SU-DHL-6 (cell line): ENCODE results near the gene KIF18B.

Experiments used
- H2AFZ ChIP-seq: fragments of 200-600 bp; sonication (generic); 2 replicates; pipeline ENCODE4 v1.6.1; 2014; ENCODE audit warnings: low read depth, mild to moderate bottlenecking, moderate library complexity, mixed read lengths, antibody characterized with exemption, low read length; ENCODE audit not compliant: severe bottlenecking
- H3F3A ChIP-seq: fragments of 200-600 bp; shearing (Covaris generic); 2 replicates; pipeline ENCODE4 v1.6.0; 2016; ENCODE audit warnings: antibody characterized with exemption, mild to moderate bottlenecking; ENCODE audit not compliant: insufficient read depth
- H3K27ac ChIP-seq: fragments of 200-600 bp; sonication (generic); 2 replicates; pipeline ENCODE4 v1.5.1; 2016; ENCODE audit warnings: low read depth, mild to moderate bottlenecking, low read length, moderate library complexity, mixed read lengths
- H3K27me3 ChIP-seq: fragments of 200-600 bp; sonication (generic), shearing (Covaris generic); 2 replicates; pipeline ENCODE4 v1.6.0; 2014; ENCODE audit warnings: mild to moderate bottlenecking, low read length
- H3K36me3 ChIP-seq: fragments of 200-600 bp; sonication (generic); 2 replicates; pipeline ENCODE4 v1.6.1; 2014; ENCODE audit warnings: mild to moderate bottlenecking, low read length, mixed read lengths
- H3K4me2 ChIP-seq: fragments of 300-600, 200-600 bp; shearing (Covaris generic), sonication (generic); 2 replicates; pipeline ENCODE4 v1.6.0; 2014; ENCODE audit warnings: low read length, low read depth, mild to moderate bottlenecking; ENCODE audit not compliant: poor library complexity, severe bottlenecking
- H3K4me3 ChIP-seq: fragments of 200-600 bp; sonication (generic); 2 replicates; pipeline ENCODE4 v1.5.1; 2014; ENCODE audit warnings: antibody characterized with exemption, low read length, mild to moderate bottlenecking, mixed read lengths; ENCODE audit not compliant: insufficient read depth, poor library complexity, severe bottlenecking
- H3K79me2 ChIP-seq: fragments of 200-600 bp; sonication (generic); 2 replicates; pipeline ENCODE4 v1.6.1; 2014; ENCODE audit warnings: mild to moderate bottlenecking, low read length, moderate library complexity; ENCODE audit not compliant: insufficient read depth
- H3K9ac ChIP-seq: fragments of 200-600 bp; sonication (generic); 2 replicates; pipeline ENCODE4 v1.7.0; 2014; ENCODE audit warnings: mild to moderate bottlenecking, low read length
- H3K9me2 ChIP-seq: fragments of 200-600 bp; sonication (generic); replicated peaks from 2 replicates; pipeline ENCODE4 v1.6.1; 2014; ENCODE audit warnings: low read length; ENCODE audit not compliant: insufficient read depth
- H3K9me3 ChIP-seq: fragments of 200-600 bp; sonication (generic); 2 replicates; pipeline ENCODE4 v1.6.1; 2014; ENCODE audit warnings: low read length, mixed read lengths; ENCODE audit not compliant: insufficient read depth
- H4K20me1 ChIP-seq: fragments of 200-600 bp; sonication (generic); 2 replicates; pipeline ENCODE4 v1.6.1; 2014; ENCODE audit warnings: low read depth, mild to moderate bottlenecking, antibody characterized with exemption, low read length, moderate library complexity, mixed read lengths
- CTCF ChIP-seq: fragments of 200-600 bp; sonication (generic); IDR thresholded peaks from one replicate; pipeline ENCODE4 v1.5.1; 2017; ENCODE audit warnings: antibody characterized with exemption, mild to moderate bottlenecking, low read length, moderate library complexity; ENCODE audit not compliant: insufficient read depth, poor library complexity, severe bottlenecking
- EZH2phosphoT487 ChIP-seq: fragments of 200-600 bp; sonication (generic), shearing (Covaris generic); conservative IDR thresholded peaks from 2 replicates; pipeline ENCODE4 v1.6.1; 2018; ENCODE audit warnings: mild to moderate bottlenecking, antibody characterized with exemption, low read length, moderate library complexity, mixed read lengths

The KIF18B gene

DNA sequence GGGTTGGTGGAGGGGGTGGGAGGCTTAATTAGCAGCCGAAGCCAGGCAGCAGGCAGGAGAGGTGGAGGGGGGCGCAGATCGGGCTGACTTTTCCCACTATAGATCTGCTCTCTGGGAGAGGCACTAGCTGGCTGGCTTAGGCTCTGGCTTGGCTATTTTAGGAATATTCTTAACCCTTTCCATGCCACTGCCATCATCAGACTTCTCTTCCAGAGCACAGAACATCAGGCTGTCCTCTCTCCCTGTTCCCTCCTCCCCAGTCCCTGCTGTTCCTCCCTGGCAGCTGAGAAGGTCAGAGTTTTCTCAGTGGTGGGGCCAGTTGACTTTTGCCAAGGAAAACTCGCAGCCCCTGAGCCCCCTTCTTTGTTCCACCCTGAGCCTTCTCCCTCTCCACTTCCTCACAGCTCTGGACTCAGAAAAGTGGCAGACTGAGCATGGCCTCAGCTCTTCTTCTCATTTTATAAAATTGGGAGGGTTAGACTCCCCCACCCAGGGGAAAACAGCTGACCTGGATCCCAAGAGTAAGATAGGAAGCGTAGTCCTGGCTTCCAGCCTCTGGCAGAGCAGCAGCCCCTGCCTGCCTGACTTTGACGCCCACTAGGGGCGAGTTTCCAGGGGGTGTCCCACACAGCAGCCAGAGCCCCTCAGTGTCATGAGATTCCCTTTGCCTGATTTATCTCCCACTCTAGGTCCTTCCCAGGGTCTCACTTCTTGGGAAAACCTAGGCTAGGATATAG, 30.4 kb upstream of the KIF18B start:
- Histone ChIP-seq H3K4me3 (no peak overlapping the region), H3K4me2 (no peak overlapping the region), H3K27me3 (no peaks in the 10 kb centered on the region), H3K36me3 (no peaks in the 10 kb centered on the region), H3K79me2 (no peaks in the 10 kb centered on the region), H3K9me3 (no peaks in the 10 kb centered on the region), H2AFZ (no peak overlapping the region), H3F3A (no peaks in the 10 kb centered on the region), H3K9me2 (no peaks in the 10 kb centered on the region), H3K9ac (no peak overlapping the region), H3K27ac (no peak overlapping the region), H4K20me1 (no peaks in the 10 kb centered on the region)
- TF ChIP-seq CTCF (no peak), EZH2phosphoT487 (no peak)

GRCh38 chr17:44977065-44977464, 29.5 kb upstream of the KIF18B start:
- Histone ChIP-seq H2AFZ (no peak overlapping the region), H4K20me1 (no peaks in the 10 kb centered on the region), H3F3A (no peaks in the 10 kb centered on the region), H3K4me3 (no peak overlapping the region), H3K36me3 (no peaks in the 10 kb centered on the region), H3K79me2 (no peaks in the 10 kb centered on the region), H3K9ac (no peak overlapping the region), H3K27me3 (no peaks in the 10 kb centered on the region), H3K4me2 (no peak overlapping the region), H3K27ac (no peak overlapping the region), H3K9me3 (no peaks in the 10 kb centered on the region), H3K9me2 (no peaks in the 10 kb centered on the region)
- TF ChIP-seq CTCF: no peak
- no peak for TF ChIP-seq EZH2phosphoT487

DNA sequence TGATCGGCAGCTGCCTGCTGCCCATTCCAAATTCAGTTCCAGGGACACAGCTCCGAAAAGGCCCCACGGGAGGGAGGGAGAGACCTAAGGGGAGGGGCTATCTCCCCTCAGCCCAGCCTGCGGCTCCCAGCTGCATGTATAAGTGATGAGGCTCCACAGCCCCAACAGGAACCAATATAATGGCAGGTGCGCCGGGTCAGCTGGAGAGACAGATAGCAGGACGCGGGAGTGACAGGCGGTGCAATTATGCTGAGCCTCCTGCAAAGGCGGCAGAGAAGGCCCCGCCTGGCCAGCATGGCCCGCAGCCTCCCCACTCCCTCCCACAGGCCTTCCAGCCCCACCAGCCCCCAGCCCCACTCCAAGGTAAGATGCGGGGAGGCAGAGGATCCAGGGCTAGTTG, 28.6 kb upstream of the KIF18B start:
- H3K27me3 ChIP-seq: no peaks in the 10 kb centered on the region
- no peak overlapping the region for H3K4me3 ChIP-seq
- H3K36me3 ChIP-seq: no peaks in the 10 kb centered on the region
- H3K9ac ChIP-seq: no peak overlapping the region
- no peaks in the 10 kb centered on the region for H3F3A ChIP-seq
- H2AFZ ChIP-seq: no peak overlapping the region
- H4K20me1 ChIP-seq: no peaks in the 10 kb centered on the region
- no peaks in the 10 kb centered on the region for H3K9me2 ChIP-seq
- H3K27ac ChIP-seq: no peak overlapping the region
- H3K9me3 ChIP-seq: no peaks in the 10 kb centered on the region
- H3K4me2 ChIP-seq: no peak overlapping the region
- TF ChIP-seq CTCF (no peak), EZH2phosphoT487 (no peak)
- H3K79me2 ChIP-seq: no peaks in the 10 kb centered on the region
